Stomach (tissue), 9 donors: ENCODE data around the gene ILDR2. TPM values are rescaled to one million over a fixed set of nuclear protein-coding genes. Genes with fewer than 3 reads are reported as not detected.

Experiments
- DNase-seq, 2 donors: peaks; one replicate each; pipeline versions ENCODE4 v3.0.0 to v3.0.0-alpha.2; 2013 to 2019
- H3K27ac ChIP-seq, 5 donors: fragments of 200-600 bp in 4 of 5; sonication (generic) in 4 of 5; one replicate each; pipeline ENCODE4 v1.5.1; 2013 to 2019; ENCODE audit warnings: mild to moderate bottlenecking in 1 of 5, moderate library complexity in 1 of 5
- H3K27me3 ChIP-seq, 3 donors: fragments of 200-600 bp; sonication (generic); one replicate each; pipeline ENCODE4 v1.5.1; 2017 to 2019; ENCODE audit warnings: mixed run types in 1 of 3
- H3K36me3 ChIP-seq, 4 donors: fragments of 200-600 bp; sonication (generic); 1 replicate in 3 of 4; 2 replicates in 1 of 4; pipeline ENCODE4 v1.5.1; 2016 to 2019
- H3K4me1 ChIP-seq, 4 donors: fragments of 200-600 bp; sonication (generic); one replicate each; pipeline ENCODE4 v1.5.1; 2016 to 2019
- H3K4me3 ChIP-seq, 4 donors: fragments of 200-600 bp; sonication (generic) in 3 of 4; one replicate each; pipeline ENCODE4 v1.5.1; 2016 to 2019; ENCODE audit warnings: mild to moderate bottlenecking in 1 of 4
- H3K9me3 ChIP-seq, 4 donors: fragments of 200-600 bp; sonication (generic); one replicate each; pipeline ENCODE4 v1.5.1; 2016 to 2019
- CTCF ChIP-seq, 7 experiments: fragments of 450-650 bp in 4 of 7; fragments of 200-600 bp in 3 of 7; sonication (generic) in 3 of 7; IDR thresholded peaks; one replicate each; pipeline ENCODE4 v1.5.1; 2016 to 2019; ENCODE audit warnings: antibody characterized with exemption in 7 of 7, control low read depth in 2 of 7, mild to moderate bottlenecking in 1 of 7
- EP300 ChIP-seq: sonication (generic); formaldehyde crosslinking; IDR thresholded peaks from one replicate; pipeline ENCODE4 v1.6.1; 2017; ENCODE audit warnings: antibody characterized with exemption
- POLR2A ChIP-seq, 4 donors: fragments of 450-650 bp; IDR thresholded peaks; one replicate each; pipeline ENCODE4 v1.6.1; 2016; ENCODE audit warnings: antibody characterized with exemption in 4 of 4, control low read depth in 2 of 4, mild to moderate bottlenecking in 1 of 4, moderate library complexity in 1 of 4
- POLR2AphosphoS5 ChIP-seq, 3 donors: sonication (generic); formaldehyde crosslinking; IDR thresholded peaks; one replicate each; pipeline ENCODE4 v1.6.1; 2016; ENCODE audit warnings: antibody characterized with exemption in 3 of 3
- WGBS, 5 donors: extraction: QIAGEN DNeasy Blood & Tissue Kit in 3 of 5; methylation state at CpG; one replicate each; pipeline versions ENCODE4 v1.1.5 to v1.1.7; 2013 to 2018; 5-methylcytosine and 5-hydroxymethylcytosine counted together
- intact Hi-C: fragments of 100-400 bp; cut with DNase I; formaldehyde crosslinking; loops from one replicate; pipeline ENCODE4 v1.15.1; 2023; ENCODE audit warnings: low total_unique reads
- polyA plus RNA-seq, 3 donors: library from polyadenylated mRNA; stranded (reverse); fragments of 200-250 nt; gene quantifications; one replicate each; pipeline ENCODE4 v1.2.3, GENCODE V29; 2013
- total RNA-seq, 5 donors: library from RNA; depleted of rRNA; stranded (reverse); fragments of >200 nt; gene quantifications; one replicate each; pipeline versions ENCODE4 v1.1.0 to v1.2.3, GENCODE V29; 2014 to 2016
- donor health status: healthy with polysubstance abuse.
- donor health status: Bipolar disorder and iron deficiency.
- donor health status: healthy.

ILDR2 gene
- total and polyA plus RNA-seq, 8 donors, result under 0.01 to 0.92 (median 0.14) TPM; not detected in 2

GRCh38 chr1:166905136-166905535 is 70.2 kb downstream of the ILDR2 start:
- no peak overlapping the region for H3K27ac ChIP-seq
- WGBS, 5 donors, result 52 to 82% (median 73%) methylated on average over 2 of the region's 2 CpGs
- intact Hi-C loops, result loop anchor here (5.0 kb wide), 1 partner anchor 152 kb away; no protein-coding TSS in a partner anchor
- H3K4me1 ChIP-seq, result peaks cover 0 to 6% (median 0%) of the 10 kb centered on the region in 4 donors
- DNase-seq, result peak in 1 of 2 donors; percentile 26
- no peaks in the 10 kb centered on the region for H3K36me3 ChIP-seq
- no peak overlapping the region for H3K4me3 ChIP-seq
- H3K9me3 ChIP-seq, result no peaks in the 10 kb centered on the region
- H3K27me3 ChIP-seq, result no peaks in the 10 kb centered on the region
- TF ChIP-seq CTCF (IDR thresholded peaks at IDR 0.05) (no peak), POLR2A (IDR thresholded peaks at IDR 0.05) (no peak), POLR2AphosphoS5 (IDR thresholded peaks at IDR 0.05) (no peak), EP300 (no peak)

- Histone ChIP-seq H3K4me1 (peaks cover 0 to 6% (median 0%) of the 10 kb centered on the region in 4 donors), H3K27me3 (no peaks in the 10 kb centered on the region), H3K4me3 (no peak overlapping the region), H3K27ac (no peak overlapping the region), H3K36me3 (no peaks in the 10 kb centered on the region), H3K9me3 (no peaks in the 10 kb centered on the region)
- DNase-seq, result no peak
- intact Hi-C loops, result no loop called here
- no peak for TF ChIP-seq POLR2AphosphoS5 (IDR thresholded peaks at IDR 0.05)
- TF ChIP-seq EP300, result no peak
- TF ChIP-seq POLR2A (IDR thresholded peaks at IDR 0.05), result no peak
- TF ChIP-seq CTCF (IDR thresholded peaks at IDR 0.05), result no peak
- 41 to 63% (median 48%) methylated on average over 1 of the region's 1 CpG for WGBS, 5 donors
Measured at GRCh38 chr1:166903232-166903631, 72.1 kb downstream of the ILDR2 start.

GRCh38 chr1:166902279-166902678 is 73.1 kb downstream of the ILDR2 start:
- intact Hi-C loops, result no loop called here
- no peak overlapping the region for H3K27ac ChIP-seq
- H3K27me3 ChIP-seq, result no peaks in the 10 kb centered on the region
- TF ChIP-seq EP300, result no peak
- no peak for TF ChIP-seq POLR2A (IDR thresholded peaks at IDR 0.05)
- TF ChIP-seq CTCF (IDR thresholded peaks at IDR 0.05), result no peak
- no peak for TF ChIP-seq POLR2AphosphoS5 (IDR thresholded peaks at IDR 0.05)
- no peak for DNase-seq
- WGBS, 5 donors, result 65 to 97% (median 79%) methylated on average over 1 of the region's 1 CpG
- no peak overlapping the region for H3K4me3 ChIP-seq
- H3K4me1 ChIP-seq, result peaks cover 0 to 6% (median 0%) of the 10 kb centered on the region in 4 donors
- H3K36me3 ChIP-seq, result no peaks in the 10 kb centered on the region
- peaks cover 0 to 8% (median 4%) of the 10 kb centered on the region in 4 donors for H3K9me3 ChIP-seq

- no peaks in the 10 kb centered on the region for H3K27me3 ChIP-seq
- intact Hi-C loops, result no loop called here
- WGBS, 5 donors, result 26 to 51% (median 32%) methylated on average over 4 of the region's 4 CpGs
- no peak for TF ChIP-seq CTCF (IDR thresholded peaks at IDR 0.05)
- no peak for TF ChIP-seq POLR2AphosphoS5 (IDR thresholded peaks at IDR 0.05)
- TF ChIP-seq EP300, result no peak
- no peak for TF ChIP-seq POLR2A (IDR thresholded peaks at IDR 0.05)
- peaks cover 0 to 14% (median 4%) of the 10 kb centered on the region in 4 donors for H3K9me3 ChIP-seq
- no peak overlapping the region for H3K27ac ChIP-seq
- DNase-seq, result no peak
- no peaks in the 10 kb centered on the region for H3K36me3 ChIP-seq
- H3K4me1 ChIP-seq, result peaks cover 0 to 4% (median 0%) of the 10 kb centered on the region in 4 donors
- H3K4me3 ChIP-seq, result no peak overlapping the region
Measured at GRCh38 chr1:166900987-166901386, 74.4 kb downstream of the ILDR2 start.
